HG02610 (cell line): ENCODE results near the gene GPR78.
"Not testable (repeated sequence)": the region's sequence is repeated elsewhere in the genome, so short reads cannot be mapped to it uniquely, and the experiment has no call there.

Experiments used
- ATAC-seq: cut with Tn5 transposase; IDR thresholded peaks from one replicate; pipeline ENCODE4 v1.9.1; 2021; ENCODE audit warnings: mild to moderate bottlenecking, moderate library complexity; ENCODE audit not compliant: unreplicated experiment

GPR78 gene

GRCh38 chr4:8614365-8615193 is 34.4 kb downstream of the GPR78 start:
- ATAC-seq, result no peak

- no peak for ATAC-seq
Observed at GRCh38 chr4:8615366-8615765, 35.2 kb downstream of the GPR78 start.

- no peak for ATAC-seq
Observed at GRCh38 chr4:8615921-8616787, 36.0 kb downstream of the GPR78 start.

- no peak for ATAC-seq
Observed at GRCh38 chr4:8616831-8617230, 36.6 kb downstream of the GPR78 start.

GRCh38 chr4:8617486-8618040 is 37.4 kb downstream of the GPR78 start:
- ATAC-seq, result no peak

- ATAC-seq, result no peak
Observed at GRCh38 chr4:8618421-8618820, 38.2 kb downstream of the GPR78 start.

GRCh38 chr4:8618961-8619720 is 38.9 kb downstream of the GPR78 start:
- no peak for ATAC-seq

GRCh38 chr4:8621135-8621534 is 40.9 kb downstream of the GPR78 start:
- not testable (repeated sequence) for ATAC-seq

GRCh38 chr4:8624601-8625272 is 44.5 kb downstream of the GPR78 start:
- not testable (repeated sequence) for ATAC-seq

- not testable (repeated sequence) for ATAC-seq
Observed at GRCh38 chr4:8630240-8630905, 50.2 kb downstream of the GPR78 start.

GRCh38 chr4:8631896-8632295 is 51.7 kb downstream of the GPR78 start:
- not testable (repeated sequence) for ATAC-seq

GRCh38 chr4:8634773-8635172 is 54.6 kb downstream of the GPR78 start:
- not testable (repeated sequence) for ATAC-seq

- ATAC-seq, result not testable (repeated sequence)
Observed at GRCh38 chr4:8635897-8636554, 55.8 kb downstream of the GPR78 start.
